Fibroblast of lung (primary cell): Measurements from ENCODE around the gene FGFR3.

ENCODE experiments used
- EZH2 ChIP-seq: IDR thresholded peaks from 2 replicates; pipeline ENCODE4 v1.5.1; 2012; ENCODE audit warnings: low read length, control low read depth, mild to moderate bottlenecking; ENCODE audit errors: missing control alignments
- TF ChIP-seq, protein P1 (sequence below), 2 donors: IDR thresholded peaks in 1 of 2; conservative IDR thresholded peaks in 1 of 2; 1 replicate in 1 of 2; 2 replicates in 1 of 2; pipeline ENCODE4 v1.5.1; 2011 to 2012; ENCODE audit warnings: low read length in 2 of 2, control low read depth in 1 of 2, inconsistent platforms in 1 of 2, low read depth in 1 of 2, mild to moderate bottlenecking in 1 of 2

DNA sequence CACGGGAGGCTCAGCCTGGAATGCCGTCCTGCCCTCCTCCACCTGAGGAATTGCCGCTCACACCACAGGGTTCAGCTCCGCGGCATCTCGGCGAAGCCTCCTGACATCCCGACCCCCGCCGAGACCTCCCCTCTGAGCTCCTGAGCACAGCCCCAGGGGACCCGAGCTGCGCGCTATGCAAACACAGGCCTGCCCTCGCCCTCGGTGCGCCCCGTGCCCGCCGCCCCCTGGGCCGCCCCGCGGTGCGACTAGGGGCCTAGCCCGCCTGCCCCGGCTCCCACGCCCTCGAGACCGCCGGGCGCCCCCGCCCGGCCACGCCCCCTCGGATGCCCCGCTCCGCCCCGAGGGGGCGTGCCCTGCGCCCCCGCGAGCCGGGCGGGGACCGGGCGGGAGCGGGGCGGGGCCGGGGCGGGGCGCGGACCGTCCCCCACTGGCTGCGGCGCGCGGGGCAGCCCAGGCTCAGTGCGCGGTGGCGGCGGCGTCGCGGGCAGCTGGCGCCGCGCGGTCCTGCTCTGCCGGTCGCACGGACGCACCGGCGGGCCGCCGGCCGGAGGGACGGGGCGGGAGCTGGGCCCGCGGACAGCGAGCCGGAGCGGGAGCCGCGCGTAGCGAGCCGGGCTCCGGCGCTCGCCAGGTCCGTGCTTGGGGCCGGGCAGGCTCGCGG, at the start of gene FGFR3:
- TF ChIP-seq, protein P1, sequence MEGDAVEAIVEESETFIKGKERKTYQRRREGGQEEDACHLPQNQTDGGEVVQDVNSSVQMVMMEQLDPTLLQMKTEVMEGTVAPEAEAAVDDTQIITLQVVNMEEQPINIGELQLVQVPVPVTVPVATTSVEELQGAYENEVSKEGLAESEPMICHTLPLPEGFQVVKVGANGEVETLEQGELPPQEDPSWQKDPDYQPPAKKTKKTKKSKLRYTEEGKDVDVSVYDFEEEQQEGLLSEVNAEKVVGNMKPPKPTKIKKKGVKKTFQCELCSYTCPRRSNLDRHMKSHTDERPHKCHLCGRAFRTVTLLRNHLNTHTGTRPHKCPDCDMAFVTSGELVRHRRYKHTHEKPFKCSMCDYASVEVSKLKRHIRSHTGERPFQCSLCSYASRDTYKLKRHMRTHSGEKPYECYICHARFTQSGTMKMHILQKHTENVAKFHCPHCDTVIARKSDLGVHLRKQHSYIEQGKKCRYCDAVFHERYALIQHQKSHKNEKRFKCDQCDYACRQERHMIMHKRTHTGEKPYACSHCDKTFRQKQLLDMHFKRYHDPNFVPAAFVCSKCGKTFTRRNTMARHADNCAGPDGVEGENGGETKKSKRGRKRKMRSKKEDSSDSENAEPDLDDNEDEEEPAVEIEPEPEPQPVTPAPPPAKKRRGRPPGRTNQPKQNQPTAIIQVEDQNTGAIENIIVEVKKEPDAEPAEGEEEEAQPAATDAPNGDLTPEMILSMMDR (conservative IDR thresholded peaks at IDR 0.05 in 1 of 2, IDR thresholded peaks at IDR 0.05 in 1 of 2; ENCODE audit: low read depth in 1 of 2, low read length in 2 of 2) = no peak
- no peak for TF ChIP-seq EZH2
